NCI-H128 (cell line): Measurements from ENCODE around the gene MUC5AC.

ENCODE experiments used
- DNase-seq: peaks from one replicate; lab custom pipeline; 2025; ENCODE audit not compliant: unreplicated experiment; lab: John Stamatoyannopoulos, UW

The MUC5AC gene

GRCh38 chr11:1194231-1194976, 36.7 kb downstream of the MUC5AC start:
- DNase-seq, result no peak

- no peak for DNase-seq
Observed at GRCh38 chr11:1194977-1195681, 37.4 kb downstream of the MUC5AC start.

GRCh38 chr11:1195682-1196515, 38.1 kb downstream of the MUC5AC start:
- DNase-seq, result no peak

- no peak for DNase-seq
Observed at GRCh38 chr11:1196516-1197391, 39.0 kb downstream of the MUC5AC start.

- DNase-seq, result no peak
Observed at GRCh38 chr11:1197431-1197885, 39.7 kb downstream of the MUC5AC start.

GRCh38 chr11:1197886-1198560, 40.3 kb downstream of the MUC5AC start:
- no peak for DNase-seq

GRCh38 chr11:1198561-1199240, 40.9 kb downstream of the MUC5AC start:
- no peak for DNase-seq

- no peak for DNase-seq
Observed at GRCh38 chr11:1199241-1199750, 41.5 kb downstream of the MUC5AC start.

GRCh38 chr11:1199751-1200610, 42.2 kb downstream of the MUC5AC start:
- no peak for DNase-seq

- DNase-seq, result no peak
Observed at GRCh38 chr11:1200611-1201191, 42.9 kb downstream of the MUC5AC start.

GRCh38 chr11:1201395-1202153, 43.8 kb downstream of the MUC5AC start:
- no peak for DNase-seq

- DNase-seq, result no peak
Observed at GRCh38 chr11:1202154-1202775, 44.5 kb downstream of the MUC5AC start.

GRCh38 chr11:1202776-1203504, 45.2 kb downstream of the MUC5AC start:
- DNase-seq, result no peak

GRCh38 chr11:1203505-1204271, 45.9 kb downstream of the MUC5AC start:
- no peak for DNase-seq

- DNase-seq, result no peak
Observed at GRCh38 chr11:1204381-1205101, 46.8 kb downstream of the MUC5AC start.
